Esophagus muscularis mucosa (tissue), 4 donors: Measurements from ENCODE around the gene ADD3.

Source experiments
- EP300 ChIP-seq: sonication (generic); formaldehyde crosslinking; IDR thresholded peaks from one replicate; pipeline ENCODE4 v1.6.1; 2017; ENCODE audit warnings: antibody characterized with exemption
- POLR2A ChIP-seq: fragments of 450-650 bp; IDR thresholded peaks from one replicate; pipeline ENCODE4 v1.6.1; 2017; ENCODE audit warnings: antibody characterized with exemption, moderate library complexity, mild to moderate bottlenecking, low read depth
- TF ChIP-seq, protein P1 (sequence below), 3 experiments: fragments of 200-600 bp in 2 of 3; fragments of 450-650 bp in 1 of 3; sonication (generic) in 2 of 3; IDR thresholded peaks; one replicate each; pipeline ENCODE4 v1.5.1; 2017 to 2019; ENCODE audit warnings: antibody characterized with exemption in 3 of 3, mild to moderate bottlenecking in 2 of 3, moderate library complexity in 1 of 3

DNA sequence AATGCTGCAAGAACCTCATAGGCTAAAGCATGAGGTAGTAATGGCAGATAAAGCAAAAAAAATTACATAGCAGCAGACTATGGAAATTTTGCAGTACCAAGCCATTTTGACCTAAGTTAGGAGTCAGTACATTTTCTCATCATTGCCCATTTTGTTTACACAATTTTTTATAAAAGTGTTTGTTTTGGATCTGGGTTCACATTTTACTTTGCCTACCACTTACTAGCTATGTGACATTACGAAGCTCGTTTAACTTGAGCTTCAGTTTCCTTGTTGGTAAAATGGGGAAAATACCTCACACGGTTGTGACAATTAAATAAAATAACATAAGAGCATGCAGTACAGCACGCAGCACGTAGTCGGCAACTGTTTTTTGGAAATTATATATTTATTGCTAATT, 99.6 kb downstream of the ADD3 start:
- TF ChIP-seq, protein P1, sequence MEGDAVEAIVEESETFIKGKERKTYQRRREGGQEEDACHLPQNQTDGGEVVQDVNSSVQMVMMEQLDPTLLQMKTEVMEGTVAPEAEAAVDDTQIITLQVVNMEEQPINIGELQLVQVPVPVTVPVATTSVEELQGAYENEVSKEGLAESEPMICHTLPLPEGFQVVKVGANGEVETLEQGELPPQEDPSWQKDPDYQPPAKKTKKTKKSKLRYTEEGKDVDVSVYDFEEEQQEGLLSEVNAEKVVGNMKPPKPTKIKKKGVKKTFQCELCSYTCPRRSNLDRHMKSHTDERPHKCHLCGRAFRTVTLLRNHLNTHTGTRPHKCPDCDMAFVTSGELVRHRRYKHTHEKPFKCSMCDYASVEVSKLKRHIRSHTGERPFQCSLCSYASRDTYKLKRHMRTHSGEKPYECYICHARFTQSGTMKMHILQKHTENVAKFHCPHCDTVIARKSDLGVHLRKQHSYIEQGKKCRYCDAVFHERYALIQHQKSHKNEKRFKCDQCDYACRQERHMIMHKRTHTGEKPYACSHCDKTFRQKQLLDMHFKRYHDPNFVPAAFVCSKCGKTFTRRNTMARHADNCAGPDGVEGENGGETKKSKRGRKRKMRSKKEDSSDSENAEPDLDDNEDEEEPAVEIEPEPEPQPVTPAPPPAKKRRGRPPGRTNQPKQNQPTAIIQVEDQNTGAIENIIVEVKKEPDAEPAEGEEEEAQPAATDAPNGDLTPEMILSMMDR (IDR thresholded peaks at IDR 0.05) = no peak
- no peak for TF ChIP-seq POLR2A
- no peak for TF ChIP-seq EP300
